GOT3 (cell line): ENCODE measurements around the gene PLAAT4.
"Not testable (repeated sequence)": the region's sequence is repeated elsewhere in the genome, so short reads cannot be mapped to it uniquely, and the experiment has no call there.

Source experiments
- DNase-seq: peaks from one replicate; lab custom pipeline; 2025; ENCODE audit warnings: mixed read lengths; lab: John Stamatoyannopoulos, UW

PLAAT4 gene

GRCh38 chr11:63572026-63572688, 35.5 kb downstream of the PLAAT4 start:
- DNase-seq = no peak

- no peak for DNase-seq
Observed at GRCh38 chr11:63573881-63574855, 37.6 kb downstream of the PLAAT4 start.

GRCh38 chr11:63574856-63575602, 38.4 kb downstream of the PLAAT4 start:
- no peak for DNase-seq

- not testable (repeated sequence) for DNase-seq
Observed at GRCh38 chr11:63578882-63579281, 42.3 kb downstream of the PLAAT4 start.

GRCh38 chr11:63581224-63581623, 44.6 kb downstream of the PLAAT4 start:
- DNase-seq = not testable (repeated sequence)

GRCh38 chr11:63583357-63583677, 46.7 kb downstream of the PLAAT4 start:
- no peak for DNase-seq

GRCh38 chr11:63586451-63587166, 50.0 kb downstream of the PLAAT4 start:
- no peak for DNase-seq

GRCh38 chr11:63589000-63589399, 52.4 kb downstream of the PLAAT4 start:
- DNase-seq = no peak

- no peak for DNase-seq
Observed at GRCh38 chr11:63590024-63590788, 53.6 kb downstream of the PLAAT4 start.

- DNase-seq = no peak
Observed at GRCh38 chr11:63592975-63593395, 56.4 kb downstream of the PLAAT4 start.

- DNase-seq = no peak
Observed at GRCh38 chr11:63595296-63595695, 58.7 kb downstream of the PLAAT4 start.
